Right kidney (tissue), 1 donor: Measurements from ENCODE around the gene DCLK2.
"Not testable (repeated sequence)": the region's sequence is repeated elsewhere in the genome, so short reads cannot be mapped to it uniquely, and the experiment has no call there.

ENCODE experiments used
- DNase-seq: peaks from one replicate; pipeline ENCODE4 v3.0.0-alpha.2; 2016

DCLK2 gene

DNA sequence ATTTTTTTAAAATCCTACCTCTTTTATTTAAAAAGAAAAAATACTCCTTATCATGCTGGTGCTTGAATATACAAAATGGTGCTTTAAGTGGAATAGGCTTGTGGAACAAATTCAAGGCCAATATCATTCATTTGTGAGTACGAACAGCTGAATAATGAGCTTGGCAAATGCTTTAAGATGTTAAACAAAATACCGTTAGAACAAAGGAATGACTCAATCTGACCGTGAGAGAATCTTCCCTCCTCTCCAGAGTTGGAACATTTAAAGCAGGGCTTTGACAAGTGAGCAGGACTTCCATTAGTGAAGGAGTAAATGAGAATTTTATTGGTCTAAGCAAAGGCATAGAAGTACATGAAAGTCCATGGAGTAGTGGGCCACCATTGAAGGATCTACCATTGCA is 74.5 kb downstream of the DCLK2 start:
- DNase-seq: no peak

DNA sequence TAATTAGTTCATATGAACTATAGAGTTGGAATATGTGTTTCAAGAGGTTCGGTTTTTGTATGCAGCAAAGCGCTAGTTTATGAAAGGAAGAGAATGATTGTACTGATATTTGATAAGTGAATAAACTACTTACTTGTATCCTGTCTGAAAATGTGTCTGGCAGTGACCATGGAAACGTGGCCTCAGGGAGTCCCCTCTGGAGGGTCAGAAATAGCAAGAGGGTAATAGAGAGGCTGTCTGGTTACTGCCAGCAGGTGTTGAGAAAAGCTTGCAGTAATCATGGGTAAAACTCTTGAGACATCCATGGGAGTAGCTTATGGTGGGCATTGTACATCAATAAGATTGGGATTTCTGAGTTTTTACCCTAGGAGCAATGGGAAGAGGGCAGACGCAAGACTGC is 77.1 kb downstream of the DCLK2 start:
- DNase-seq: no peak

DNA sequence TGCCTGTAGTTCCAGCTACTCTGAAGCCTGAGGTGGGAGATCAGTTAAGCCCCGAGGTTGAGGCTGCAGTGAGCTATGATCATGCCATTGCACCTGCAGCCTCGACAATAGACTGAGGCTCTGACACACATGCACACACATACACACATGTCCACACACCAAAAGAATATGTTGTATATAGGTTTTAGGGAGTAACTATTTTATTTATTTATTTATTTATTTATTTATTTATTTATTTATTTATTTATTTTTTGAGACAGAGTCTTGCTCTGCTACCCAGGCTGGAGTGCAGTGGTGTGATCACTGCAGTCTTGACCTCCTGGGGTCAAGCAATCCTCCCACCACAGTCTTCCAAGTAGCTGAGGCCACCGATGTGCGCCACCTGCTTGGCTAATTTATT is 78.3 kb downstream of the DCLK2 start:
- no peak for DNase-seq

DNA sequence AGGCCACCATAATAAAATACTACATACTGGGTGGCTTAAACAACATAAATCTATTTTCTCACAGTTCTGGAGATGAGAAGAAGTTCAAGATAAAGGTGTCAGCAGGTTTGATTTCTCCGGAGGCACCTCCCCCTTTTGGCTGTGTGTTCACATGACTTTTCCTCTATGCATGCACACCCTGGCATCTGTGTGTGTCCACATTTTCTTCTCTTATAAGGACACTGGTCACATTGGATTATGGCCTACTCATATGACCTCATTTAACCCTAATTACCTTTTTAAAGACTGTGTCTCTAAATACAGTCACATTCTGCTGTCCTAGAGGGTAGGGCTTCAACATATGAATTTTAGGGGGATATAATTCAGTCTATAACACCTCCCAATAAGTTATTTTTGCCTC is 79.8 kb downstream of the DCLK2 start:
- no peak for DNase-seq

DNA sequence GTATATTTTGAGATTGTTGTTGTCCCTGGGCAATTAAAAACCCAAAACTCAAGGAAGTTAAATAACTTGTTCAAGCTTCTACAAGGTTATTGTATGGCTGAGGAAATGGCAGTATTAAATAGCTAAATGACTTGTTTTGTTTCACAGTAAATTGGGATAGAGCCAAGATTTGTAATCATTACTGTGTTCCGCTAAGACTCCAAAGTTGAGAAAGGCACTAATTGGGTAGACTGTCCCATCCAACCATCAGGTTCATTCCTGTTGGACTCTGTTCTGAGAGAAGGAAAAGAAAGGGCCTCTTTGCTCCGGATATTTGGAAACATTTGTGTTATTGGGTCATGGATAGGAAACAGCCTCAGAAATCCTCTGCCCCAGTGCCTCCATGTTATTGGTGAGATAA is 82.2 kb downstream of the DCLK2 start:
- no peak for DNase-seq

DNA sequence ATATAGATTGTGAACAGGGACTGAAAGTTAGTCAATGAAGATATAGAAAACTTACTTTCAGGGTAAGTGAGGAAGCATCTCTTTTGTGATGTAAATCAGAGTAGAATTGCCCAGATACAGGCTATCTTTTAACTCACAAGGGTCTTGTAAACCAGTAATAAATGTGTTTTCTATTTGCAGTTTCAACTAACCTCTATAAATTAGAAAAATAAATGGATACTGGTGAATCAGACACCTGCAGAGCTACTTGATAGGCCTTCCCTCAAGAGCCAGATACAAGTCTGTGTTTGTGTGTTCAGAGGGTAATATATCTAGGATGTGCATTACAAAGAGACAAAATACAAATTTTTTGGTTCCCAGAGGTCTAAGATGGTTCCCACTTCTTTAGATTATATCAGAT is 82.9 kb downstream of the DCLK2 start:
- no peak for DNase-seq

DNA sequence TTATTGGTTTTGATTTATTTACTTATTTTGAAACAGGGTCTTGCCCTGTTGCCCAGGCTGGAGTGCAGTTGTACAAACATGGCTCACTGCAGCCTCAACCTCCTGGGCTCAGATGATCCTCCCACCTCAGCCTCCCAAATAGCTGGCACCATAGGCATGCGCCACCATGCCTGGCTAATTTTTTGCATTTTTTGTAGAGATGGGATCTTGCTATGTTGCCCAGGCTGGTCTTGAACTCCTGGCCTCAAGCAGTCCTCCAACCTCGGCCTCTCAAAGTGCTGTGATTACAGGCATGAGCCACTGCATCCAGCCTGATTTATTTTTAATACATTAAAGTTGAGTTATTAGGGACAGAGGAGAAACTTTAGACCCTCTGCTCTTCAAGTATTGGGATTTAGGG is 83.8 kb downstream of the DCLK2 start:
- DNase-seq: not testable (repeated sequence)

DNA sequence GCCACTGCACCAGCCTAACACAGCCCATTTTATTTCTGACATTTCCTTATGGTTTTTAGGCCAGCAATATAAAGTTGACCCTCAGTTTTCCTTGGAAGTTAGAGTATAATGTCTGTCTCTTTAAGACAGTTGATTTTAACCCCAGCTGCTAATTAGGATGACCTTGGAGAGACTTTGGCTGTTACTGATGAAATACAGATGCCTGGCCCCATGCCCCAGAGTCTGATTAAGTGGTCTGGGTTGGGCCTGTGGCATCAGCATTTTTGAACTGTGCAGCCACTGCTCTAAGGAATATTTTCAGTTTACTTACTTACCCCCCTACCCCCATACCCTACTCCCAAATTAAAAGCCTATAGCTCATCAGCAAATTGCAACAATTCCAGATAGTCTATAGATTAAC is 85.8 kb downstream of the DCLK2 start:
- no peak for DNase-seq

DNA sequence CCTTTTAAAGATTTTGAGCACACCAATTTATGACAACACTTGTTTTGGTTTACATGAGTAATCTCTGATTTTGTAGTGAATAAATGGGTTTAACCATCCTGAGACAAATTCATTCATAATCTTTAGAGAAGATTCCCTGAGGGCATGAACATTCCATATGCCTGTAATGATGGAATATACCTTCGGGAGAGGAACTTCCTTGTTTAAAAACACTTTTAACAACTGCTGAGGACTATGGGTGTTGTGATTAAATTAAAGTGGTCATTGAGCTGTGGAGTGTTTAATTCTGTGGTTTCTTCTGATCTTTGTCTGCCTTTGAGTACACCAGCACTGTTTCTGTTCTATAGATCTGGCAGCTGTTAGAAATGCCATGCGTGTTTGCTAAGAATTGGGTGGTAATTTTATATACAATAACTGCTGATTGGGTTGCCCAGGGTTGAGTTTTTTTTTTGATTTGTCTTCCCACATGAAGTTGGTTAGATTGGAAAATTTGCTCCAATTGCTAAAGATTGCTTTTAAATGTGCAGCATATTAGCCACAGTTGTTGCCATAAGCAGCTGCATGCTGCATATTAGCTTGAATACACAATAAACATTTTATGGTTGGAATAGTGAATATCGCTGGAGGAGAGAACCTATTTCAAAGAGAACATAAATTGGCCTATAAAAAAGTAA is 86.8 kb downstream of the DCLK2 start:
- DNase-seq: no peak

DNA sequence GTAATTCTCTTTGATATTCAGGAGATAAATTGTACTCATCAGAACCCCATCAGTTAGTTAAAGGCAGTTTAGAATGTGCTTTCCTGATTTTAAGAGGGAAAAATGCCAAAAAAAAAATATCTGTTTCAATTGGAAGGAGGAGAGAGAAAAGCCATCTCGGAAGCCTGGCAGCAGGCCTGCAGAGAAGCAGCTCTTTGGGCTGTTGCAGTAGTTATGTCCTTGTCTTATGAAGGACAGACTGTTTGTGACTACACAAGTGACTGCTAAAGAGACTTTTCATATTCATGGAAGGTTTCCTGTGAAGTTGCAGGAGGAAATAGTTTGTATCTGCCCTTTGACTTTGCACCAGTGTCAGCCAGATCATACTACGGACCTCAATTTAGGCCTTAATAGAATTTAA is 88.8 kb downstream of the DCLK2 start:
- no peak for DNase-seq

DNA sequence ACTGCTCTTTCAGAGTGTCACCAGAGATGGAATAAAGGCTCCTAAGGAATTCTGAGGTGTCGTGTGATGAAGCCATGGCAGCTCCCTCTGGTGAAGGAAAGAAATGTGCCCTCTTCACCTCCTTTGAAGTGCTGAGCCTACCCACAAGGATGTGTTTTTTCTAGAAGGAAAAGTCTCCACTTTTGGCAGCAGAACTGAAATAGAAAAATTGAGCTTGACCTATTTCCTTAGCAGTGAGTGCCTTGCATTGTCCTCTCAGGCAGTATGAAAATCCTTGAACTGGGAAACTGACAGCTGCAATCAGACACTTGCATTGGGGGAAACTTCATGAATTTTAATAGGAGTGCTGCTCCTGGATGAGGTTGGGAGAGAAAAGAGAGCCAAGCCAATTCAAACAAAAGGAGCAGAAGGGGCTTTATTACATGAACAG is 95.2 kb downstream of the DCLK2 start:
- no peak for DNase-seq

DNA sequence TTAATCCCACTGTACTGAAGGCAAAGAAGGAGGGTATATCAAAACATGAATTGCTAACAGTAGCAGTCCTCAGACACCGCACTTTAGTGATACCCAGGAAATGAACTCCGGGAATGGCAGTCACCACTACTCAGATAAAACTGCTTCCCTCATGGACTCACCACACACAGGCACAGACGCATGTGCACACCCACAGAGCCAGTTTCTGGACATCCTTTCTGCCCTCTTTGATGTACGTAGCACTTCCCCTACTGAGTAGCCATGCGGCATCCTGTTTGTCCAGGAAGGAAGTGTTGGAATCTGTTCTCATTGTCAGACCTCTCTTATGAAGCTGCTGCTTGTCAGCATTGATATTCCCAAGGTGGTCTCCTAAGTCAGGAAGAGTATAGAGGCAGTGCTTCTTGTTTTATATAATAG is 95.7 kb downstream of the DCLK2 start:
- peak; percentile 20 for DNase-seq

DNA sequence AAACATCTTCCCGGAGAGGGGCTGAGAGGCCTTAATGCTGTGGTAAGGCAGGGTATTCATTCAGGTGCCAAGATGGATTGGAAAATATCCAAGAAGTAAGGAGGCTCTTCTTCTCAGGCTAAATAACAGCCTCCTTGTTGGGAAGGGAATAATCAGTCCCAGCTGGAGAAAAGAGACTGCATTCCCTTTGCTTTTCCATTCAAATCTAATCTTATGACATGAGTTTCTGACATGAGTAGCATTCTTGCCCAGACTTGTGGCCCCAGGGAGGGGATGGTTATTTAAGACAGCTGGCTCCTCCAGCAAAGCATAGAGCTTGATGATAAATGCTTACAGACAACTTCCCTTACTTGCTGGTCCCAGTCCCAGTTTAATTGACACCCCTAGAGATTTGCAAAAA is 98.3 kb downstream of the DCLK2 start:
- DNase-seq: peak; percentile 17

DNA sequence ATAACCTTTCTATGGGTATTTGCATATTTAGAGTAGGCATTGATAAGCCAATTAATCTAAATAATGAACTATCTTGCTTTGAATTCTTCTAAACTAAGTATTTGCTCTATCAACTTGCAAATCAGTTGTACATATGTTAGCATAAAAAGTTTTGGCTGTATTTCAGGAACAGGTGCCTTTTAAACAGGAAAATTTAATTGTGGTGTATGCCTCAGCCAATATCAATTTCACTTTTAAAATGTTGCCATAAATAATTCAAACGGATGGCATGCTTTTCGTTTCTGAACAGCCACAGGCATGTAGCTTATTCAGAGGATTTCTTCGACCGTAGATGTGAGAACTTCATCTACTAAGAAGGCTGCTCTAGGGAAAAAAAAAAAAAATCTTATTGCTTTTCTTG is 99.9 kb downstream of the DCLK2 start:
- DNase-seq: no peak

DNA sequence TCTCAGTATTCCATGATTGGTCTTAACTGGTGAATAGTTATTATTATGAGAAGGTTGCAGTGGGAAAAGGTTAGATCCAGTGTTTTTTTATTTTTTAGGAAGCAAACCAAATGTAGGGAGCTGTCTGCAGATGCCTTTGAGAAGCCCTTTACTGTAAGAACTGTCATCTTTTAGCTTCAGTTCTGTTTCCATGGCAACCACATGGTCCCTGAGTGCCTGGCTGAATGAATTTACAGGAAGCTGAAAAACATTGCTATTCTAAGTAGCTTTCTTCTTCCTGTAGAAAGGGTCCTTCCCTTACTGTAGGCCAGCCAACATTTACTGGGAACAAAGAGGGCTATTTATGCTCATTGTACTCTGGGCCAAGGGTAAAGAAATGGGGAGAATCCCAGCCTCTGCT is 103.3 kb downstream of the DCLK2 start:
- DNase-seq: no peak

DNA sequence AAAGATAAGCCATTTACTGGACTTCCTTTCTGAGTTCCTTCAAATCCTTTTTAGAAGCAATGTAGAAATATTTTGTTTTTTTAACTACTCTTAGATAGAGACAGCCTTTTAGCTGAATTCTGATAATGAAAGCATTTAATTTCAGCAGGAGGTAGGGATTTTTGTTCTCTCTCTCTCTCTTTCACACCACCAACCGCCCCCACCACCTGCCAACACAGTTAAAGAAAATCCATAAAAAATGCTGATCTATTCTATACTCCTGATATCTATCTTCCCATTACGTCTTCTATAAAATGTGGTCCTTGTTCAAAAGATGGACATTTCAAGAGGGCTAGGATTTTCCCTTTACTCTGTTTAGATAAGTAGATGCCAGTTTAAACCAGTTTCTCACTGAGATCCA is 104.5 kb downstream of the DCLK2 start:
- DNase-seq: no peak

DNA sequence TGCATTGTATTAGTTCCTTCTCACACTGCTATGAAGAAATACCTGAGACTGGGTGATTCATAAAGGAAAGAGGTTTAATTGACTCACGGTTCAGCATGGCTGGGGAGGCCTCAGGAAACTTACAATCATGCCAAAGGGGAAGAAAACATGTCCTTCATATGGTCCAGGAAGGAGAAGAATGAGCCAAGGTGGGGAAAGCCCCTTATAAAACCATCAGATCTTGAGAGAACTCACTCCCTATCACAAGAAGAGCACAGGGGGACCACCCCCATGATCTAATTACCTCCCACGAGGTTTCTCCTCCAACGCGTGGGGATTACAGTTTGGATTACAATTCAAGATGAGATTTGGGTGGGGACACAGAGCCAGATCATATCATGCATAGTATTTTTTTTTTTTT is 106.8 kb downstream of the DCLK2 start:
- DNase-seq: not testable (repeated sequence)

DNA sequence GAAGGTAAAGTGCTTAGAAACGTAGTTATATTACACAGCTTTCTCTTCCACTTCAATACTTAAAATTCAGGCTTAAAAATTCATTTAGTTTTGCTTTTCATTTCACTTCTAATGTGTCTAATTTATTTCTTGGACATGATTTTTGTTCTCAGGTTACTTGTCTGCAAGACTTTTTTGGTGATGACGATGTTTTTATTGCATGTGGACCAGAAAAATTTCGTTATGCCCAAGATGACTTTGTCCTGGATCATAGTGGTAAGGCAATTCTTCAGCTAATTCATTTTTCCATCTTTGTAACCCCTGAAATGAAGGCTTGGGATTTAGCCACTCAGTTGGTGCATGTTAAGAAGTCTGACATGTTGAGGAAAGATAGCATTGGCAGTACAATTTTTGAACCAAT is 114.7 kb downstream of the DCLK2 start:
- DNase-seq: no peak

DNA sequence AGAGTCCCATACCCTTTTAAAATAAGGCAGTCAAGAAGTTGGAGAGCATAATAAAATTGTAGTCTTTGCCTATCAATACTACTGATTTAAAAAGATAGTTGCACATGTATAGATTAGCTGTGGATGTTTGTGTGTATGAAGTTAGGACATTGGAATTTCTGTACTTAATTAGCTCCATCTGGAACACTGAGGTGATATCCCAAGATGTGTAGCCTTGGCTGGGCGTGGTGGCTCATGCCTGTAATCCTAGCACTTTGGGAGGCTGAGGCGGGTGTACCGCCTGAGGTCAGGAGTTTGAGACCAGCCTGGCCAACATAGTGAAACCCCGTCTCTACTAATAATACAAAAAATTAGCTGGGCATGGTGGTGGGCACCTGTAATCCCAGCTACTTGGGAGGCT is 119.0 kb downstream of the DCLK2 start:
- not testable (repeated sequence) for DNase-seq

DNA sequence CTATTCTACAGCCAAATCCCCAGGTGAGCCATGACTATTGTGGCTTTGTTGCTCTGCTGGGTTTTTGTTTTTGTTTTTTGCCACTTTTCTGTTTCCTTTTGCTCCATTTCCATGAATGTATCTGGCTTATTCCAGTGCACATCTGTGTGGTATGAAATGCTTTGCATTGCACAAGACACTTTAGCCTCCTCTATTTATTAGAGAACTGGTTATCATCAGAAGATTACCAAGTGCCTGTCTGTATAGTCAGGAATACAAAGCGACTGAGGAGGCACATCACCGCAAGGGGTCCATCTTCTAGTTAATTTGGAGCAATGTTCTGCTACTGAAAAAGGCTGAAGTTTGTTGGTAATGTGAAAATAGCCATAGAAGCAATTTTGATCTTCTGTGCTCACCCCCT is 120.8 kb downstream of the DCLK2 start:
- DNase-seq: no peak

DNA sequence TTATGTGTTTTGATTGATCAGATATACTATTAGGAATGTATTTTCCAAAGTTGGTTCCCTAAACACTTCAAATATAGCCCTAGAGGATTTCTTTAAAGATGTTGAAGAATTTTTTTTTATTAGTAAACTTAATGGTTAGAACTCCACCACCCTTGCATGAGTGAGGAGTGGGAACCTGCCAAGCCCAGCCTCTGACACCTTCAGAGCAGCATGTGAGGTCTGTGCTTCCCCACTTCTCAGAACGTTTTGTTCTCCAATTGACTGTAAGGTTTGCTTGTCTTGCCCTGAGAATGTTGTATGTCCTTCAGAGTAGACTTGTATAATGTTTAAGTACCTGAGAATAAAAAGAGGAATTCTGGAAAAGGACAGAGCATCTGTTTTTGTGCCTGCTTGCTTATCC is 126.8 kb downstream of the DCLK2 start:
- no peak for DNase-seq

DNA sequence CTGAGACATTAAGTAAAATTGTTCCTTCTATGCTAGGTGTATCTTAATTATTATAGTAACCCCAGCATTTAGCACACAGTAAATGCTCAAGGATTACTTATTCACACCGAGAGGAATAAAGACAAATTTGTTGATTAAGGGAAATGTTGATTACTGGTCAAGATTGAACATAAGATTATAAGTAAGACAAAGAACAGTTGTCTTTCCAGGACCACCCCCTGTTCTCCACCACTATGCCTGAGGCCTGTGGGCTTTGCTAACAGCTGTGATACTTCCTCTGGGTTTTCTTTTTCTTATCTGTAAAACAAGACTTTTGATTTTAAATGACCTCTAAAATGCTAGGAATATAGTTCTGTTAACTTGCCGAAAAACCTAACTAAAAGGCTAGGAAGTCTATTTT is 128.0 kb downstream of the DCLK2 start:
- no peak for DNase-seq

DNA sequence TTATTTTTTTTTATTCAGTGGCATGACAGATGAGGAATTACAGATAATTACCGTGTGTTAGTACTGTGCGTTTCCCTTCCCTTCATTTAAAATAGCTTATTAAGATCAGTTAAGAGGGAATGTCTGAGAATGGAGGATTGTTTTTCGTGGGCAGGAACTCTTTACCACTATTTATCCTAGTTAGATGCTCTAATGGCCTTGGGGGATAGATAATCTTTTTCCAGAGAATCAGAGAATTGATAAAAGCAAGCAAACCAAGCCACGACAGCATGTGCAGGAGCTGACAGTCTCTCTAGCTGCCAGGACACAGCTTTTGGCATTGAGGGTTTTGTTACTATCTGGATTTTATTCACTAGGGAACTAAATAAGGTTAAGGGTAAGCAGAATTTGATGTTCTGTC is 128.7 kb downstream of the DCLK2 start:
- DNase-seq: no peak

DNA sequence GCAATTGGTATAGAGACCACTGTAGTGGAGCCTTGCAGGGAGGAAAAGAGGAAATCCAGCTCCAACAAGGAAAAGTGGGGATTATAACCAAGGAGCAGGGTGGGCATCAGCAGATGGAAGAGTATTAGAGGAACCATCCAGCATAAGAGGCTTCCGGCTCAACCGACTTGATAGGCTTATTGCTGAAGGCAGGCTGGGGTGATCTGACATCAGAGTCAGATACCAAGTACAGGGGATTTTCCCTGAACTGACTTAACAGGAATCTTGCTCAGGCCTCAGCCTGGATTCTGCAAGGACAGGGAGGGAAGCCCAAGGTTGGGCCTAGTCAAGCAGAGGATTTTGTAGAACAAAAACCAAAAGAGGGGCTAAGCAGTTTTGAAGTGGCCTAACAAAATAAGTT is 129.6 kb downstream of the DCLK2 start:
- DNase-seq: no peak

DNA sequence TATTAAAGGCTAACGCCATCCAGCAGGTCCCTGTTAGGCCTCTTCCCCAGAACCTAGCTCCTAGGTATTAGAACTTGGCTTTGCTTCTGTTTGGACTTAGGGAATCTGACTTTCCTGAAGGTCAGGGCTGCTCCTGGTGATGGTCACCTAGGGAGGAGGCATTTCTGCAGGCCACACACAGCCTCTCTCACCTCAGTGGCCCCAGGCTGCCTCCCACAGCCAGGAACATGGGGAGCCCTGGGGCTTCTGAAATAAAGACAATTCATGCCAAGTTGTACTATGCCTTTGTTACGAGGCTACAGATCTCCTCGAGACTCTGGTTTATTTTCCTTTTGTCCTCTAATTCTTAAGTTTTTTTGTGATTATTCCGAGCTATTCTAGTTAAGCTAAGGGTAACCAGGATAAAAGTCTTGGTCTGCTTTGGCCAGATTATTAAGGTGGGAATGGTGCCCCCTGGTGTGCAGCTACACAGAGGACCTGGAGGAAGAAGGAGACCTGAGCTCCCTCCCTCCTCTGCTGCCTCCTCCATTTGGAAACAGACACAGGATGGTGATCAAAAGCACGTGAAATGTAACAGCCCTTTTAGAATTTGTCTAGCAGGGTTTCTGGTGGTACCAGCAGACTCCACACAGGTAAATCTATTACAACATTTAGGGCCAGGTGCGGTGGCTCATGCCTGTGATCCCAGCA is 131.0 kb downstream of the DCLK2 start:
- peak; percentile 20 for DNase-seq
